Activated CD4-positive, alpha-beta memory T cell treated with anti-CD3 and anti-CD28 coated beads for 36 hours (primary cell): ENCODE data around the gene AP1B1. TPM values are rescaled to one million over a fixed set of nuclear protein-coding genes. Genes with fewer than 3 reads are reported as not detected.

Experiments used
- CTCF ChIA-PET: fragments of 350-600 bp; sonication (Branson Sonifier 250); formaldehyde crosslinking; loops from one replicate; lab custom pipeline; 2021; ENCODE audit warnings: antibody characterized with exemption, inconsistent platforms; lab: Charles Lee
- POLR2A ChIA-PET: fragments of 350-600 bp; sonication (Branson Sonifier 250); formaldehyde crosslinking; loops from one replicate; lab custom pipeline; 2021; ENCODE audit warnings: antibody characterized with exemption; lab: Charles Lee
- DNase-seq: peaks from one replicate; pipeline ENCODE4 v3.0.0-alpha.2; 2020
- H3K27ac Mint-ChIP-seq: one replicate; pipeline ENCODE4 v1.8.0; 2021; ENCODE audit warnings: mixed read lengths
- H3K27me3 Mint-ChIP-seq: one replicate; pipeline ENCODE4 v1.8.0; 2021; ENCODE audit warnings: mixed read lengths
- H3K36me3 Mint-ChIP-seq: one replicate; pipeline ENCODE4 v1.8.0; 2021; ENCODE audit warnings: mixed read lengths
- H3K4me1 Mint-ChIP-seq: one replicate; pipeline ENCODE4 v1.8.0; 2021; ENCODE audit warnings: low read depth, mixed read lengths
- H3K4me3 Mint-ChIP-seq: one replicate; pipeline ENCODE4 v1.8.0; 2021; ENCODE audit warnings: mild to moderate bottlenecking, mixed read lengths
- H3K9me3 Mint-ChIP-seq: one replicate; pipeline ENCODE4 v1.8.0; 2021; ENCODE audit warnings: mixed read lengths
- intact Hi-C: fragments of 100-400 bp; cut with micrococcal nuclease; formaldehyde crosslinking; loops from one replicate; pipeline ENCODE4 v1.15.1; 2023
- microRNA-seq: library from miRNA; unstranded; fragments of <30 nt; microRNA quantifications from one replicate; pipeline ENCODE4 v1.2.0, GENCODE V29; 2022; ENCODE audit warnings: borderline number of aligned reads, borderline microRNAs expressed, borderline replicate concordance
- total RNA-seq, 2 experiments: library from RNA; stranded (reverse); gene quantifications; one replicate each; pipeline ENCODE4 v1.2.3, GENCODE V29; 2021

Gene AP1B1
- total RNA-seq, 2 experiments from 2014 or later = 59.9 to 65.2 TPM

GRCh38 chr22:29298641-29299040 lies 89.7 kb downstream of the AP1B1 start:
- no peak overlapping the region for H3K4me3 Mint-ChIP-seq
- CTCF ChIA-PET = no interaction called here
- H3K36me3 Mint-ChIP-seq = peaks cover 50% of the 10 kb centered on the region
- H3K9me3 Mint-ChIP-seq = no peaks in the 10 kb centered on the region
- H3K4me1 Mint-ChIP-seq = no peaks in the 10 kb centered on the region
- intact Hi-C loops = no loop called here
- no peaks in the 10 kb centered on the region for H3K27me3 Mint-ChIP-seq
- DNase-seq = no peak
- POLR2A ChIA-PET = no interaction called here
- no peak overlapping the region for H3K27ac Mint-ChIP-seq

- intact Hi-C loops = no loop called here
- Mint-ChIP-seq H3K27ac (no peak overlapping the region), H3K9me3 (no peaks in the 10 kb centered on the region), H3K4me1 (peaks cover 8% of the 10 kb centered on the region), H3K4me3 (no peak overlapping the region), H3K27me3 (no peaks in the 10 kb centered on the region), H3K36me3 (peaks cover 64% of the 10 kb centered on the region)
- POLR2A ChIA-PET = no interaction called here
- DNase-seq = no peak
- CTCF ChIA-PET = no interaction called here
Observed at GRCh38 chr22:29292379-29292778, 96.0 kb downstream of the AP1B1 start.

- no peaks in the 10 kb centered on the region for H3K27me3 Mint-ChIP-seq
Observed at GRCh38 chr22:29291215-29291614, 97.2 kb downstream of the AP1B1 start.

GRCh38 chr22:29290061-29290460 lies 98.3 kb downstream of the AP1B1 start:
- ChIA-PET POLR2A (no interaction called here), CTCF (no interaction called here)
- Mint-ChIP-seq H3K4me1 (peaks cover 13% of the 10 kb centered on the region), H3K27ac (no peak overlapping the region), H3K27me3 (no peaks in the 10 kb centered on the region), H3K36me3 (peaks cover 62% of the 10 kb centered on the region), H3K4me3 (no peak overlapping the region), H3K9me3 (no peaks in the 10 kb centered on the region)
- intact Hi-C loops = no loop called here
- DNase-seq = no peak

More at GRCh38 chr22:29291215-29291614, 97.2 kb downstream of the AP1B1 start:
- intact Hi-C loops = no loop called here
- H3K4me3 Mint-ChIP-seq = no peak overlapping the region
- ChIA-PET POLR2A (no interaction called here), CTCF (no interaction called here)
- H3K4me1 Mint-ChIP-seq = peaks cover 13% of the 10 kb centered on the region
- DNase-seq = no peak
- H3K9me3 Mint-ChIP-seq = no peaks in the 10 kb centered on the region
- peaks cover 65% of the 10 kb centered on the region for H3K36me3 Mint-ChIP-seq
- H3K27ac Mint-ChIP-seq = no peak overlapping the region

GRCh38 chr22:29288837-29289236 lies 99.5 kb downstream of the AP1B1 start:
- intact Hi-C loops = no loop called here
- H3K4me1 Mint-ChIP-seq = peaks cover 13% of the 10 kb centered on the region
- no peak for DNase-seq
- no peaks in the 10 kb centered on the region for H3K9me3 Mint-ChIP-seq
- ChIA-PET POLR2A (interaction anchor here (1.7 to 1.8 kb wide), 2 partner anchors 12 to 19 kb away, joined by 4 to 5 read pairs; no protein-coding TSS in a partner anchor), CTCF (interaction anchor here (1.1 kb wide), 1 partner anchor 17 kb away, joined by 4 read pairs; the partner anchor contains the start of gene GAS2L1)
- H3K36me3 Mint-ChIP-seq = peaks cover 61% of the 10 kb centered on the region
- no peaks in the 10 kb centered on the region for H3K27me3 Mint-ChIP-seq
- no peak overlapping the region for H3K4me3 Mint-ChIP-seq
- peak overlapping the region; percentile 24 for H3K27ac Mint-ChIP-seq

- no peak overlapping the region for H3K4me3 Mint-ChIP-seq
- H3K9me3 Mint-ChIP-seq = no peaks in the 10 kb centered on the region
- H3K36me3 Mint-ChIP-seq = peaks cover 69% of the 10 kb centered on the region
- DNase-seq = no peak
- intact Hi-C loops = no loop called here
- H3K4me1 Mint-ChIP-seq = peaks cover 16% of the 10 kb centered on the region
- ChIA-PET CTCF (no interaction called here), POLR2A (no interaction called here)
- H3K27ac Mint-ChIP-seq = no peak overlapping the region
- no peaks in the 10 kb centered on the region for H3K27me3 Mint-ChIP-seq
Observed at GRCh38 chr22:29284196-29284595, 104.2 kb downstream of the AP1B1 start.

- Mint-ChIP-seq H3K4me3 (no peak overlapping the region), H3K27me3 (no peaks in the 10 kb centered on the region), H3K36me3 (peaks cover 78% of the 10 kb centered on the region), H3K4me1 (peaks cover 51% of the 10 kb centered on the region), H3K9me3 (no peaks in the 10 kb centered on the region), H3K27ac (no peak overlapping the region)
- intact Hi-C loops = no loop called here
- POLR2A ChIA-PET = no interaction called here
- CTCF ChIA-PET = no interaction called here
- no peak for DNase-seq
Observed at GRCh38 chr22:29277927-29278326, 110.4 kb downstream of the AP1B1 start.

Small RNAs within 50 kb of the gene (microRNA-seq; reads per million reads assigned to microRNA genes)
- gene MIR3653 = 47.5 reads per million, percentile 57 among the genes with 10 or more reads in this experiment

Other genes starting within 250 kb of the AP1B1 start
- not detected for gene EMID1, start 182.7 kb downstream of the AP1B1 start, total RNA-seq
- 10 to 100 TPM; 20.2 to 21.1 TPM for gene RHBDD3, start 120.6 kb downstream of the AP1B1 start, total RNA-seq
- 100 to 1,000 TPM; 286 to 302 TPM for gene EWSR1, start 120.3 kb downstream of the AP1B1 start, total RNA-seq
- gene GAS2L1, start 81.9 kb downstream of the AP1B1 start, total RNA-seq = 1 to 10 TPM; 1.3 to 1.4 TPM
- gene RASL10A, start 72.9 kb downstream of the AP1B1 start, total RNA-seq = under 1 TPM in 1 of 2 experiments, not detected in 1; 0.62 TPM
- gene RFPL1, start 50.0 kb upstream of the AP1B1 start, total RNA-seq = not detected
- 1 to 10 TPM; 4.1 to 4.4 TPM for gene NEFH, start 91.6 kb upstream of the AP1B1 start, total RNA-seq
- 10 to 100 TPM; 52.0 to 54.6 TPM for gene THOC5, start 165.2 kb upstream of the AP1B1 start, total RNA-seq
- gene NIPSNAP1, start 192.5 kb upstream of the AP1B1 start, total RNA-seq = 10 to 100 TPM; 60.9 to 63.2 TPM
- gene NF2, start 215.1 kb upstream of the AP1B1 start, total RNA-seq = 10 to 100 TPM; 40.4 to 44.2 TPM